ENCODE data around the gene ABCA1. TPM values are rescaled to one million over a fixed set of nuclear protein-coding genes. Genes with fewer than 3 reads are reported as not detected.
A peak's percentile ranks its signal among the peaks of the same experiment; 100 is the strongest.
"Not testable (repeated sequence)": the region's sequence is repeated elsewhere in the genome, so short reads cannot be mapped to it uniquely, and the experiment has no call there.

Gene ABCA1, protein sequence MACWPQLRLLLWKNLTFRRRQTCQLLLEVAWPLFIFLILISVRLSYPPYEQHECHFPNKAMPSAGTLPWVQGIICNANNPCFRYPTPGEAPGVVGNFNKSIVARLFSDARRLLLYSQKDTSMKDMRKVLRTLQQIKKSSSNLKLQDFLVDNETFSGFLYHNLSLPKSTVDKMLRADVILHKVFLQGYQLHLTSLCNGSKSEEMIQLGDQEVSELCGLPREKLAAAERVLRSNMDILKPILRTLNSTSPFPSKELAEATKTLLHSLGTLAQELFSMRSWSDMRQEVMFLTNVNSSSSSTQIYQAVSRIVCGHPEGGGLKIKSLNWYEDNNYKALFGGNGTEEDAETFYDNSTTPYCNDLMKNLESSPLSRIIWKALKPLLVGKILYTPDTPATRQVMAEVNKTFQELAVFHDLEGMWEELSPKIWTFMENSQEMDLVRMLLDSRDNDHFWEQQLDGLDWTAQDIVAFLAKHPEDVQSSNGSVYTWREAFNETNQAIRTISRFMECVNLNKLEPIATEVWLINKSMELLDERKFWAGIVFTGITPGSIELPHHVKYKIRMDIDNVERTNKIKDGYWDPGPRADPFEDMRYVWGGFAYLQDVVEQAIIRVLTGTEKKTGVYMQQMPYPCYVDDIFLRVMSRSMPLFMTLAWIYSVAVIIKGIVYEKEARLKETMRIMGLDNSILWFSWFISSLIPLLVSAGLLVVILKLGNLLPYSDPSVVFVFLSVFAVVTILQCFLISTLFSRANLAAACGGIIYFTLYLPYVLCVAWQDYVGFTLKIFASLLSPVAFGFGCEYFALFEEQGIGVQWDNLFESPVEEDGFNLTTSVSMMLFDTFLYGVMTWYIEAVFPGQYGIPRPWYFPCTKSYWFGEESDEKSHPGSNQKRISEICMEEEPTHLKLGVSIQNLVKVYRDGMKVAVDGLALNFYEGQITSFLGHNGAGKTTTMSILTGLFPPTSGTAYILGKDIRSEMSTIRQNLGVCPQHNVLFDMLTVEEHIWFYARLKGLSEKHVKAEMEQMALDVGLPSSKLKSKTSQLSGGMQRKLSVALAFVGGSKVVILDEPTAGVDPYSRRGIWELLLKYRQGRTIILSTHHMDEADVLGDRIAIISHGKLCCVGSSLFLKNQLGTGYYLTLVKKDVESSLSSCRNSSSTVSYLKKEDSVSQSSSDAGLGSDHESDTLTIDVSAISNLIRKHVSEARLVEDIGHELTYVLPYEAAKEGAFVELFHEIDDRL (N-terminal part only)
- total RNA-seq: 1.1 and 1.3 TPM in 2 replicates

DNA sequence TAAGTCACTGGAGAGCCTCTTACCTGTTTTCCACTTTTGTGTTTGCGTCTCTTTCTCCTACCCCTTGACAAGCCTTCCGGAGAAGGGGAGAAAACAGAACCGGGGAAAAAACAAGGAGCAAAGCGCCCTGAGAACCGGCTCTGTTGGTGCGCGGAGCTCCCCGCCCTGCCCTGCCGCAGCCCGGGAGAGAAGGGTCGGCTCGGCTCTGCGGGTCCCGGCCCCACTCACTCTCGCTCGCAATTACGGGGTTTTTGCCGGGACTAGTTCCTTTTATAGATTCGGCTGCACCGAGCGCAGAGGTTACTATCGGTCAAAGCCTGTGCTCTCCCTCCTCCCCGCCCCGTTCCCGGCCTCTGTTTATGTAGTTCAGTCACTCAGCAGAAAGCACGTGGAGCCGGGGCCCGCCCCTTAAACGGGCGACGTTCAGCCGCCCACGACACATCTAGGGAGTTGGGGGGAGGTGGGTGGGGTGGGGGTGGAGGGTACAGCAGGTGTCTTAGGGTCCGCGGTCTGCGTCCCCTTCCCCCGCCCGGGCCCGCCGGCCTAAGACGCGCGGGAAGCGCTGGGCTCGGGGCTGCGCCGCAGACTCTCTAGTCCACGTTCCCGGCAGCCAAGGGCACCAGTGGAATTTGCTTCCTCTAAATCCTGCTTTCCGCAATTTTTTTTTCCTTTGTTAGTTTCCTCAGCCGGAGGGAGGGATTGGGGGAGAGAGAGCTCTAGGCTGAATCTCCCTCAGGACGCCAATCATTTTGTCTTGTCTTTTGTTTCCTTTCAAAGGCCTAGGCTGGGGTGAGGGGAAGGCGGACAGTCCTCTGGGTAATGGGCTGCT, at the start of gene ABCA1:
Gene ABCA1 (minus strand): TSS at position 244 of the 829 bp plus-strand sequence. CDS start 24,476 bp downstream, outside the sequence.
- Mint-ChIP-seq H3K36me3 (ENCODE audit: low read depth) (no peaks in the 10 kb centered on the region), H3K4me1 (ENCODE audit: low read depth) (peaks cover 16% of the 10 kb centered on the region), H3K27me3 (ENCODE audit: insufficient read depth) (peaks cover 16% of the 10 kb centered on the region), H3K4me3 (peak within 1 kb of the TSS; percentile 86), H3K9me3 (no peaks in the 10 kb centered on the region), H3K27ac (peak within 1 kb of the TSS; percentile 51)
- peak; percentile 61 for DNase-seq (ENCODE audit: low spot score)
- intact Hi-C loops (cut with micrococcal nuclease): loop anchor here (1.0 to 10.0 kb wide), 11 partner anchors 13 to 833 kb away; partner anchors contain the start of genes NIPSNAP3B, SLC44A1, SMC2 and TMEM38B

DNA sequence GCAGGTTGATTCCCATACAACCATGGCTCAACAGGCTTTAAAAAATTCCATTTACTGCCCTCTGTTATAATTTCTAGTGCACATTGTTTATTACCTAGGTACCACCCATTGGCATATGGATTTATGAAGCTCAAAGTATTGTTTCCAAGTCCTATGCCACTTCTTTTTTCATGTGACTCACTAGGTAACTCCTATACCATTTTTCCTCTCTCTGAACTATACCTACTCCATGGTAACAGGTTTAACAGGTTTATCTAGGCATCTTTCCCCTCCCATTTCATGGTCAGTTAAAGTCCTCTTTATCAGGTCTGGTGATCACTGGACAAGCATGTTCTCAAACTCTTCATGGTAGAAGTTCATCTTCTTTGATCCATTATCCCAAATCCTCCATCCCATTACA, 49.6 kb upstream of the ABCA1 start:
- H3K27me3 Mint-ChIP-seq (ENCODE audit: insufficient read depth): peaks cover 9% of the 10 kb centered on the region

DNA sequence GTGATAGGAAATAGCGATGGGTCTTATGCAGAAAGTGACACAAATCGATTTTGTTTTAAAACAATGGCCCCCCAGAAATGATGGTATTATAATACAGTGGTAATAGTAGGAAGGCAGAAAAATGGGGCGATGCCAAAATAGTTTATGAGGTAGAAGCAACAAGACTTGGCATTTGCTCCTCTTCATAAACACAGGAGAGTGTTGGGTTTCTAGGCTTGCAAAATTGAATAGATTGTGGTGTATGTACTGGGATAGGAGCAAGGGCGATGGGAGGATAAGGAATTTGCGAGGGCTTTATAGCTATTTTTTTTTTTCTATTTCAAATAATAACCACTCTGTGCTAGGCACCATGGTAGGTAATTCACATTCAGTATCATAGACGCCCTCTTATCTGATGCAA, 49.2 kb upstream of the ABCA1 start:
- peaks cover 29% of the 10 kb centered on the region for H3K4me1 Mint-ChIP-seq (ENCODE audit: low read depth)
- intact Hi-C loops (cut with micrococcal nuclease): no loop called here
- H3K4me3 Mint-ChIP-seq: no peak overlapping the region
- H3K27ac Mint-ChIP-seq: no peak overlapping the region
- peaks cover 12% of the 10 kb centered on the region for H3K27me3 Mint-ChIP-seq (ENCODE audit: insufficient read depth)
- no peaks in the 10 kb centered on the region for H3K36me3 Mint-ChIP-seq (ENCODE audit: low read depth)
- no peaks in the 10 kb centered on the region for H3K9me3 Mint-ChIP-seq
- no peak for DNase-seq (ENCODE audit: low spot score)

More for the DNA sequence above, 49.6 kb upstream of the ABCA1 start:
- DNase-seq (ENCODE audit: low spot score): no peak
- Mint-ChIP-seq H3K36me3 (ENCODE audit: low read depth) (no peaks in the 10 kb centered on the region), H3K27ac (no peak overlapping the region), H3K9me3 (no peaks in the 10 kb centered on the region), H3K4me3 (no peak overlapping the region), H3K4me1 (ENCODE audit: low read depth) (peaks cover 29% of the 10 kb centered on the region)
- intact Hi-C loops (cut with micrococcal nuclease): no loop called here

DNA sequence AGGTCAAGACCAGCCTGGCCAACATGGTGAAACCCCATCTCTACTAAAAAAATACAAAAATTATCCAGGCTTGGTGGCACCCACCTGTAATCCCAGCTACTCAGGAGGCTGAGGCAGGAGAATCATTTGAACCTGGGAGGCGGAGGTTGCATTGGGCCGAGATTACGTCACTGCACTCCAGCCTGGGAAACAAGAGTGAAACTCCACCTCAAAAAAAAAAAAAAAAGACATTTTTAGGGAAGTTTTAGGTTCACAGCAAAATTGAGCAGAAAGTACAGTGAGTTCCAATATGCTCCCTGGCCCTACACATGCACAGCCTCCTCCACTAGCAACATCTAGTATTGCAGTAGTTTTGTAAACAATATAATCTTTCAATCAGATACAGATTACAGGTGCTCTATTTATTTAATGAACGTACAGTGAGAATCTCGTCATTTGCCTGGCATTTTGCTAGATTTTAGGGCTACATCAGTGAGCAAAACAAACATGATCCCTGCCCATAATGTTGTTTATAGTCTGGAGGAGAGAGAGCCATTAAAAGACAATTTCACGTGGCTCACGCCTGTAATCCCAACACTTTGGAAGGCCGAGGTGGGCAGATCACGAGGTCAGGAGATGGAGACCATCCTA, 48.1 kb upstream of the ABCA1 start:
- H3K27me3 Mint-ChIP-seq (ENCODE audit: insufficient read depth): peaks cover 12% of the 10 kb centered on the region
- H3K4me1 Mint-ChIP-seq (ENCODE audit: low read depth): peaks cover 23% of the 10 kb centered on the region
- DNase-seq (ENCODE audit: low spot score); H3K4me3 Mint-ChIP-seq; H3K9me3 Mint-ChIP-seq; intact Hi-C loops (cut with micrococcal nuclease); H3K36me3 Mint-ChIP-seq (ENCODE audit: low read depth); H3K27ac Mint-ChIP-seq: not testable (repeated sequence)

- Mint-ChIP-seq H3K9me3 (no peaks in the 10 kb centered on the region), H3K36me3 (ENCODE audit: low read depth) (no peaks in the 10 kb centered on the region), H3K27ac (no peak overlapping the region), H3K4me1 (ENCODE audit: low read depth) (peaks cover 7% of the 10 kb centered on the region), H3K4me3 (no peak overlapping the region), H3K27me3 (ENCODE audit: insufficient read depth) (peaks cover 21% of the 10 kb centered on the region)
- intact Hi-C loops (cut with micrococcal nuclease): no loop called here
- DNase-seq (ENCODE audit: low spot score): no peak
Measured at GRCh38 chr9:104974053-104974962, 46.4 kb upstream of the ABCA1 start.

GRCh38 chr9:104972242-104972866, 44.4 kb upstream of the ABCA1 start:
- Mint-ChIP-seq H3K27ac (no peak overlapping the region), H3K27me3 (ENCODE audit: insufficient read depth) (peaks cover 26% of the 10 kb centered on the region), H3K36me3 (ENCODE audit: low read depth) (no peaks in the 10 kb centered on the region), H3K9me3 (no peaks in the 10 kb centered on the region), H3K4me1 (ENCODE audit: low read depth) (peaks cover 19% of the 10 kb centered on the region), H3K4me3 (no peak overlapping the region)
- intact Hi-C loops (cut with micrococcal nuclease): no loop called here
- DNase-seq (ENCODE audit: low spot score): no peak

DNA sequence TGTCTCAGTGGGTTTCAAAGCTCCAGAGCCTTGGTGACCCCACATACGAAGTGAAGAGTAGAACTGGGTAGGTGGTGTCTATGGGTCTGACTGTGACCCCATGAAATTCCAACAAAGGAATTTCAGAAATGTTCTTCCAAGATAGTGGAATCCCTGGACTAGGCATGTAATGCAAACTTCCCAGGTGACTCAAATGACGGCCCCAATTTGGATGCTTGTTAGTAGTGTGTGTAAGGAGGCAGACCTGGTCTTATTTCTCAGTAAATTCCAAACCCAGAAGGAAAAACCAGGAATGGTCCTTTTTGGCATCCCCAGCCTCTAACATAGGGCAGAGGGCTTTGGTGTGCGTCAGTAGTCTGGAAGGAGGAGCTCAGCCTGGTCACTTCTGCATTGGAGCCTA, 43.6 kb upstream of the ABCA1 start:
- Mint-ChIP-seq H3K36me3 (ENCODE audit: low read depth) (no peaks in the 10 kb centered on the region), H3K27me3 (ENCODE audit: insufficient read depth) (peaks cover 26% of the 10 kb centered on the region), H3K4me3 (no peak overlapping the region), H3K27ac (no peak overlapping the region), H3K4me1 (ENCODE audit: low read depth) (peaks cover 19% of the 10 kb centered on the region), H3K9me3 (no peaks in the 10 kb centered on the region)
- no peak for DNase-seq (ENCODE audit: low spot score)
- intact Hi-C loops (cut with micrococcal nuclease): no loop called here

GRCh38 chr9:104970271-104970987, 42.5 kb upstream of the ABCA1 start:
- peaks cover 19% of the 10 kb centered on the region for H3K4me1 Mint-ChIP-seq (ENCODE audit: low read depth)
- no peaks in the 10 kb centered on the region for H3K9me3 Mint-ChIP-seq
- no peaks in the 10 kb centered on the region for H3K36me3 Mint-ChIP-seq (ENCODE audit: low read depth)
- peaks cover 24% of the 10 kb centered on the region for H3K27me3 Mint-ChIP-seq (ENCODE audit: insufficient read depth)
- H3K4me3 Mint-ChIP-seq: no peak overlapping the region
- intact Hi-C loops (cut with micrococcal nuclease): no loop called here
- H3K27ac Mint-ChIP-seq: no peak overlapping the region
- no peak for DNase-seq (ENCODE audit: low spot score)

DNA sequence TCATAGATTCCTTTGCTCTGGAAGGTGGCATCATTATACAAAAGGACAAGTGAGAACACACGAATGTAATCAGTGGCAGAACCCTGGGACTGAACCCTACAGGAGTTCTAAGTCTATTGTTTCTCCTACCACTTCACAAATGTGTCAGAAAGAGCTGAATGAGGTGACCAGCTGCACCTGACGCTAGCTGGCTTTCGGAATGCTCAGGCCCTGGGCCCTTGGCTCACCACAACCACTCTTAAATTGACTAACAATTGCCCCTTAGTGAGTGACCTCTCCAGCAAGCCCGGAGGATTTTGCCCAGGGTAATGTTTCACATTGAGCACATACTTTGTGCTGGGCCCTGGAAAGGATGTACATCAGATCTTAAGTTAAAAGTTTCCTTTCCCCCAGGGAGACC, 41.2 kb upstream of the ABCA1 start:
- H3K27ac Mint-ChIP-seq: no peak overlapping the region

More for the DNA sequence above, 41.2 kb upstream of the ABCA1 start:
- no peaks in the 10 kb centered on the region for H3K36me3 Mint-ChIP-seq (ENCODE audit: low read depth)
- H3K4me3 Mint-ChIP-seq: peak overlapping the region; percentile 92
- H3K27me3 Mint-ChIP-seq (ENCODE audit: insufficient read depth): peaks cover 21% of the 10 kb centered on the region
- H3K9me3 Mint-ChIP-seq: no peaks in the 10 kb centered on the region
- intact Hi-C loops (cut with micrococcal nuclease): loop anchor here (10.0 kb wide), 2 partner anchors 726 to 874 kb away; partner anchors contain the start of genes SMC2 and TMEM38B
- H3K4me1 Mint-ChIP-seq (ENCODE audit: low read depth): peaks cover 13% of the 10 kb centered on the region
- DNase-seq (ENCODE audit: low spot score): no peak
